GM12872 (cell line): ENCODE results near the gene TRPC1.

Experiments
- CTCF ChIP-seq: IDR thresholded peaks from 3 replicates; pipeline ENCODE4 v1.5.1; 2011; ENCODE audit warnings: low read depth, mild to moderate bottlenecking, low read length, moderate library complexity; ENCODE audit not compliant: insufficient read depth

TRPC1 gene

DNA sequence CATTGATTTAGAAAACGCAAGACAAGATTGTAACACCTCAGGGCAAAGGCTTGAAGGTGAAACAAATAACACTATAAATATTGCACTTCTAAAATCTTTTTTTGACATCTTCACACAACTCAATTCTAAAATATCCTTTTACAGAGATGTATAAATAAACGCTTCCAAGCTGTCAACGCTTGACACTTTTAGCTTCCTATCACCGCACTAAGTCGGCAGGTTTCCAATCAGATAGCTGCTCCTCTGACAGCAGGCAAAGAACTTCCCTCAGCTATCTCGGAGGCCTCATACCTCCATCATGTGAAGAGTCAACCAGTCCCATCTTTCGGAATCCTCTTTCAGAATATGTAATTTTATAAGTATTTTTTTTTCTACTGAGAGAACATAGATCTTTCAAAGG, 94.1 kb downstream of the TRPC1 start:
- TF ChIP-seq CTCF = no peak

- TF ChIP-seq CTCF = no peak
These were observed 94.8 kb downstream of the TRPC1 start for GRCh38 chr3:142818651-142819050.

GRCh38 chr3:142819179-142819578, 95.3 kb downstream of the TRPC1 start:
- no peak for TF ChIP-seq CTCF

DNA sequence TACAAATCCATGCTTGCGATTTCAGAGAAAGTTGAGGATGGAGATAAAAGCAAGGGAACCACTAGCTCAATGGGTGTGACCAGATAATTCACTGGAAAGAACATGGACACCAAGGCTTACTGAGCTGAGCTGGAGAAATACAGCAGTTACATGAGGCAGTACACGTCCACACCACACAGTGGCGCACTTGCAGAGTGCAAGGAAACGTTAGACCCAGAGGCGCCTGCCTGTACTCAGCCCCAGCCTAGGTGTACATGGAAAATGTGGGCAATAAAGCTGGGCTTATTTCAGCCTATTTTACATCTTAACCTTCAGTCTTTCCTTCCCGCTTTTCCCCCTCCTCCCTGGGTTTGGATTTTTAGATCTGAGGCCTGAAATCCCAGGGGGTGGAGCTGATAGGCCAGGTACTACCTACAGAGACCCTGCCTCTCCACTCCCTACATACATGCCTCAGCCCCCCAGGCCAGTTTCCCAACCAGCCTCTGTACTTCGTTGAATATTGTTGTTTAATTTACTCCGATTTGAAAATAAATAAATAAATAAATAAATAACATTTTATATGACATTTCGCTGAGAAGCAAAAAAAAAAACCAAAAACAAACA, 105.0 kb downstream of the TRPC1 start:
- peak; percentile 93 for TF ChIP-seq CTCF

DNA sequence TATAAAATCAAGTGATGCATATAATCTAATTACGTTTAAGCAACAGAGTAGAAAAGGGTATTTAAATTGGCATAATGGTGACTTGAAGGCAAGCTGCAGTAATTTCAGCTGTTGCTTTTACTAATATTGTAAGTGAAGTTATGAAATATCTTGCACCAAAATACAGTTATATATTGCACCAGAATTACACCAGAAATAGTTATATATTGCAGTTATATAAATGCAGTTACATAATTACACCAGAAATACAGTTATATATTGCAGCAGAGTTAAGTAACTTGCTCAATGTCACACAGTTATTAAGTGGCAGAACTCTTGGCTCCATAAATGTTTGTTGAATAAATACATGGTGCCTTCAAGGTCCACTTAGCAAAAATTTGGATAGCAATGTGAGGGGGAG, 113.7 kb downstream of the TRPC1 start:
- no peak for TF ChIP-seq CTCF

DNA sequence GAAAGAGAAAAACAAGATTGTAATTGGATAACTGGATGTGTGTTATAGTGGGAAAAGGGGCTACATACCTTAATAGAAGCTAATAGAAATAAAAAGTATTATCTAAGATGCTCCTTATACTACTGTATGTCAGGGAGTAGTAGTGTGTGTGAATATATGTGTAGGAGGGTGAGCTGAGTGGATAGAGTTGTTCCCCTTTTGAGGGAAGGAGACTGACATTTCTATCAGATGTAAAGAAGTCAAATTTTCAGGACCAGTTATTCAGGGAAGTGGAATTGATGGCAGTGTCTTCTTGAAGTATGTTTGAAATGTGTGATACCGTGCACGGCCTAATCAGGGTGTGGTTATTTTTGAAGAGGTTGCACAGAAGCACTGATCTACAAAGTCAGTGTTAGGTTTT, 116.0 kb downstream of the TRPC1 start:
- TF ChIP-seq CTCF = no peak

GRCh38 chr3:142844339-142844977, 120.6 kb downstream of the TRPC1 start:
- peak; percentile 60 for TF ChIP-seq CTCF
